Measurements from ENCODE around the gene HEXD. TPM values are rescaled to one million over a fixed set of nuclear protein-coding genes. Genes with fewer than 3 reads are reported as not detected.

Gene HEXD
- total and polyA plus RNA-seq, 2 of the 8 experiments (the other 6 are each of a cell fraction or from before 2014, with no cell fraction given) = 20.6 to 21.8 TPM

DNA sequence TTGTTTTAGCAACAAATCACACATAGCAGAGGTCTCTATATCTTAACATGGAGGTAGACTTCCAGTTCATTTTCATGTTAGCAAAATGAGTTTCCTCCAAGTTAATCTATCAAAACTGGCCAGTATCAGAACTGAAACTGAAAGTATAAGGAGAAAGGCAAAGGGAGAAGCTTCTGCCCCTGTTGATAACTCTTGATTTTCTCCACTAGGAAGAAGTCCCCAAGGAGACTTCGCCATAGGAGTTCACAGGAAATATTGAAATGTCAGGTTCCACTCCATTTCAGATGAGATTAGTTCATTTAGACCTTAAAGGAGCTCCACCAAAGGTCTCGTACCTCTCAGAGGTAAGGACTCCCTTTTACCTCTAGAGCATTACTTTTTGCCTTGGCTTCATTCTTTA lies 1.4 kb downstream of the HEXD start (continued):
- TF ChIP-seq, protein P1, sequence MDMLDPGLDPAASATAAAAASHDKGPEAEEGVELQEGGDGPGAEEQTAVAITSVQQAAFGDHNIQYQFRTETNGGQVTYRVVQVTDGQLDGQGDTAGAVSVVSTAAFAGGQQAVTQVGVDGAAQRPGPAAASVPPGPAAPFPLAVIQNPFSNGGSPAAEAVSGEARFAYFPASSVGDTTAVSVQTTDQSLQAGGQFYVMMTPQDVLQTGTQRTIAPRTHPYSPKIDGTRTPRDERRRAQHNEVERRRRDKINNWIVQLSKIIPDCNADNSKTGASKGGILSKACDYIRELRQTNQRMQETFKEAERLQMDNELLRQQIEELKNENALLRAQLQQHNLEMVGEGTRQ (IDR thresholded peaks at IDR 0.05; ENCODE audit: low read length) = no peak
- no peak for TF ChIP-seq POU5F1 (IDR thresholded peaks at IDR 0.05; ENCODE audit: low read depth, low read length)
- no peak for TF ChIP-seq KDM1A (IDR thresholded peaks at IDR 0.05; ENCODE audit: borderline replicate concordance, low read length)
- TF ChIP-seq NANOG (IDR thresholded peaks at IDR 0.05; ENCODE audit: insufficient read depth, low read depth, low read length, poor library complexity, severe bottlenecking) = no peak
- no peak for TF ChIP-seq MAFK (IDR thresholded peaks at IDR 0.05; ENCODE audit: low read depth, low read length)
- TF ChIP-seq RXRA (IDR thresholded peaks at IDR 0.05; ENCODE audit: insufficient read depth, low read depth, low read length) = no peak
- TF ChIP-seq CEBPB (IDR thresholded peaks at IDR 0.05; ENCODE audit: low read depth, low read length) = no peak
- no peak for TF ChIP-seq RFX5 (IDR thresholded peaks at IDR 0.05; ENCODE audit: borderline replicate concordance, low read depth, low read length)
